ENCODE data around the gene INO80C. TPM values are rescaled to one million over a fixed set of nuclear protein-coding genes. Genes with fewer than 3 reads are reported as not detected.

Gene INO80C
- total RNA-seq, 1 donor from 2014 or later, result 23.7 TPM

DNA sequence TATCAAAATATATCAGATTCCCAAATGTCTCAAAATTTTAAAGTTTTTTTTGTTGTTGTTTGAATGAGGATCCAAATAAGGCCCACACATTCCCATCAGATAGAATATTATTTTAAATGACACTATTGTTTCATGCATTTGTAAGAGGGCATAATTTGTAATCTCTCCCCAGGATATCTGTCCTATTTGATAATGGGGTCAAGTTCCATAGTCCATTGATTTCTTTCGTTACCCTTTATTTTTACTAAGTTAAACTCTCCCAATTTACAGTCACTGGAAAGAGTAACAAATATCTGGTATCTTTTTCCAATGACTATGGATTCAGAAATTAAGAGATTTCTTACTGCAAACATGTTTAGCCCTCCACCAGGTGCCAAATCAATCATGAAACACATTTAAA is 32.4 kb downstream of the INO80C start:
- Mint-ChIP-seq H3K4me1 (ENCODE audit: low read depth) (peaks cover 50% of the 10 kb centered on the region), H3K9me3 (ENCODE audit: low read depth) (no peaks in the 10 kb centered on the region)

DNA sequence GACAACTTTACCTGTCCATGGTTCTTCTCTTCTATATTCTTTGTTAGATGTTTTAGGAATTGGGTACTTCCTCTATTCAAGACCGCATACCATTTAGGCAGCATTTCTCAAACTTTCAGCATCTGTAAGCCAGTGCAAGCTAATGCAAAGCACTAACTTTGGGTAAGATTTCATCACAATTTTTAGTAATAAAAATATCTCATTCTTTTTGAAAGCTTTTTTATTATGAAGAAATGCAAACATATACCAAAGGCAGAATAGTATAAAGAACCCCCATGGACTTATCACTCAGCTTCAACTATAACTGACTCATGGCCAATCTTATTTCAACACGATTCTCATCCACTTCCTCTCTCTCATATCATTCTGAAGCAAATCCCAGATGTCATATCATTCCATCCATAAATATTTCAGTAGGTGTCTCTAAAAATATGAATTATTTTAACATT is 32.9 kb downstream of the INO80C start:
- TF ChIP-seq, protein P1, sequence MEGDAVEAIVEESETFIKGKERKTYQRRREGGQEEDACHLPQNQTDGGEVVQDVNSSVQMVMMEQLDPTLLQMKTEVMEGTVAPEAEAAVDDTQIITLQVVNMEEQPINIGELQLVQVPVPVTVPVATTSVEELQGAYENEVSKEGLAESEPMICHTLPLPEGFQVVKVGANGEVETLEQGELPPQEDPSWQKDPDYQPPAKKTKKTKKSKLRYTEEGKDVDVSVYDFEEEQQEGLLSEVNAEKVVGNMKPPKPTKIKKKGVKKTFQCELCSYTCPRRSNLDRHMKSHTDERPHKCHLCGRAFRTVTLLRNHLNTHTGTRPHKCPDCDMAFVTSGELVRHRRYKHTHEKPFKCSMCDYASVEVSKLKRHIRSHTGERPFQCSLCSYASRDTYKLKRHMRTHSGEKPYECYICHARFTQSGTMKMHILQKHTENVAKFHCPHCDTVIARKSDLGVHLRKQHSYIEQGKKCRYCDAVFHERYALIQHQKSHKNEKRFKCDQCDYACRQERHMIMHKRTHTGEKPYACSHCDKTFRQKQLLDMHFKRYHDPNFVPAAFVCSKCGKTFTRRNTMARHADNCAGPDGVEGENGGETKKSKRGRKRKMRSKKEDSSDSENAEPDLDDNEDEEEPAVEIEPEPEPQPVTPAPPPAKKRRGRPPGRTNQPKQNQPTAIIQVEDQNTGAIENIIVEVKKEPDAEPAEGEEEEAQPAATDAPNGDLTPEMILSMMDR (IDR thresholded peaks at IDR 0.05), result no peak
- H3K4me1 Mint-ChIP-seq (ENCODE audit: low read depth), result peaks cover 52% of the 10 kb centered on the region
- no peak for DNase-seq (ENCODE audit: low spot score)
- H3K4me3 Mint-ChIP-seq (ENCODE audit: unreplicated experiment), result no peak overlapping the region
- H3K36me3 Mint-ChIP-seq (ENCODE audit: low read depth), result peaks cover 8% of the 10 kb centered on the region
- no peaks in the 10 kb centered on the region for H3K9me3 Mint-ChIP-seq (ENCODE audit: low read depth)
- no peak overlapping the region for H3K27ac Mint-ChIP-seq (ENCODE audit: unreplicated experiment)
- H3K27me3 Mint-ChIP-seq (ENCODE audit: low read depth), result no peaks in the 10 kb centered on the region

More for the DNA sequence above, 32.4 kb downstream of the INO80C start:
- no peak for DNase-seq (ENCODE audit: low spot score)
- H3K27ac Mint-ChIP-seq (ENCODE audit: unreplicated experiment), result no peak overlapping the region
- peaks cover 8% of the 10 kb centered on the region for H3K36me3 Mint-ChIP-seq (ENCODE audit: low read depth)
- TF ChIP-seq, protein P1 (IDR thresholded peaks at IDR 0.05), result no peak
- H3K4me3 Mint-ChIP-seq (ENCODE audit: unreplicated experiment), result no peak overlapping the region
- H3K27me3 Mint-ChIP-seq (ENCODE audit: low read depth), result no peaks in the 10 kb centered on the region

DNA sequence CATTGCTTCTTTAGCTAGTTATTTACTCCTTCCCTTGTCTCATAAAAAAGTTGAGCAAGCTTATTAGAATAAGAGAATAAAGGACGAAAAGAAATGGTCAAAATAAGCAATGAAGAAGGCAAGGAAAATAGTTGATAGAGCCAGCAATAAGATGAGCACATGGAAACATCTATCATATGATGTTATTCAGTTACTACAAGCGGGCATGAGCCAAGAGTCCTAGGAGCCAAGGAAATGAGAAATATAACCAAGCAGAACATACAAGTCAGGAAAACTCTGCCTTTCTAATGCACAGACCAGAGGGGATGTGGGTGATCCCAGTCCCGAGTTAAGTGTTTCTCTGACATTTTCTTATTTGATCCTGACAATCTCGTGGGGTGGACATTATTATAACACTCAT is 33.9 kb downstream of the INO80C start:
- Mint-ChIP-seq H3K9me3 (ENCODE audit: low read depth) (no peaks in the 10 kb centered on the region), H3K27me3 (ENCODE audit: low read depth) (no peaks in the 10 kb centered on the region), H3K4me1 (ENCODE audit: low read depth) (peaks cover 50% of the 10 kb centered on the region), H3K36me3 (ENCODE audit: low read depth) (peaks cover 4% of the 10 kb centered on the region), H3K27ac (ENCODE audit: unreplicated experiment) (no peak overlapping the region), H3K4me3 (ENCODE audit: unreplicated experiment) (no peak overlapping the region)
- DNase-seq (ENCODE audit: low spot score), result no peak
- TF ChIP-seq, protein P1 (IDR thresholded peaks at IDR 0.05), result no peak

DNA sequence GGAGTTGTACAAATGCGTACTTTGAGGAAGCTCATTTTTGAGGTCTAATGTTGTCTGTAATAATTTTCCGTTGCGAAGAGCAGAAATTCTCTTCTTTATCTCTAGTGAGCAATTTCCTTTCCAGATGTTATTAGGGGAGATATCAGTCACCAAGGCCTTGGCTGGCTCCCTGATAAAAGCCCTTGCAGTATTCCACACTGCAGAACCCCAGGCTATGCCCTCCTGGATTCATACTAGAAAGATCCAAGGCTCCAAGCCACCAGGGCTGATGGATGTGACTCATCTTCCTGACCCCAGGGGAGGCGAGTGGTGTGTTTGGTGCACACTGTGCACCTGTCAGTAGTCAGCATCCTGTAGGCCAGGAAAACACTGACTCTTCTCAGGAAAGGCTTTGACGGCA is 34.7 kb downstream of the INO80C start:
- TF ChIP-seq, protein P1 (IDR thresholded peaks at IDR 0.05), result no peak
- no peaks in the 10 kb centered on the region for H3K9me3 Mint-ChIP-seq (ENCODE audit: low read depth)
- no peaks in the 10 kb centered on the region for H3K27me3 Mint-ChIP-seq (ENCODE audit: low read depth)
- DNase-seq (ENCODE audit: low spot score), result no peak
- peaks cover 50% of the 10 kb centered on the region for H3K4me1 Mint-ChIP-seq (ENCODE audit: low read depth)
- H3K27ac Mint-ChIP-seq (ENCODE audit: unreplicated experiment), result no peak overlapping the region
- H3K4me3 Mint-ChIP-seq (ENCODE audit: unreplicated experiment), result no peak overlapping the region
- H3K36me3 Mint-ChIP-seq (ENCODE audit: low read depth), result peaks cover 4% of the 10 kb centered on the region

DNA sequence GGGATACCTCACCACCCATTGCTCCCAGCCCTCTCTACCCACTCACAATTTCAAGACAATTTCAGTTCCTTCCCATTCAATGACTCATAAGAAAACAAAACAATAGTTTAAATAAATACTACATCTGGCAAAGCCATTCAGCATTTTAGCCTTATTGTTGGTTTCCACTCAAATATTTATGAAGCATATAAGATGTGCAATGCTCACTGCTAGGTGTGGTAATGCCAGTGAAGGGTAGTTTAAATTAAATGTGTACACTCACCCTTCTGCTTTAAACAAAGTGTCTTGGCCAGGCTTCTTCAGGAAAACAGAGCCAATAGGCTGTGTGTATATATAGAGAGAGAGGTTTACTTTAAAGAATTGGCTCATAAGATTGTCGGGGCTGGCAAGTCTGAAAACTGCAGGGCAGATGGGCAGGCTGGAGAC is 37.0 kb downstream of the INO80C start:
- Mint-ChIP-seq H3K4me1 (ENCODE audit: low read depth) (peaks cover 67% of the 10 kb centered on the region), H3K36me3 (ENCODE audit: low read depth) (no peaks in the 10 kb centered on the region), H3K9me3 (ENCODE audit: low read depth) (no peaks in the 10 kb centered on the region), H3K27me3 (ENCODE audit: low read depth) (no peaks in the 10 kb centered on the region), H3K27ac (ENCODE audit: unreplicated experiment) (peak overlapping the region; percentile 74), H3K4me3 (ENCODE audit: unreplicated experiment) (no peak overlapping the region)
- DNase-seq (ENCODE audit: low spot score), result no peak
- TF ChIP-seq, protein P1 (IDR thresholded peaks at IDR 0.05), result no peak
